GM13976 (cell line): ENCODE measurements around the gene FAM117A.

Source experiments
- DNase-seq: peaks from one replicate; pipeline ENCODE4 v3.0.0; 2012; ENCODE audit warnings: low spot score
- CTCF ChIP-seq: IDR thresholded peaks from 2 replicates; pipeline ENCODE4 v1.5.1; 2012; ENCODE audit warnings: borderline replicate concordance, mild to moderate bottlenecking; ENCODE audit not compliant: insufficient read depth; ENCODE audit errors: extremely low read depth, missing control alignments, control extremely low read depth
- in situ Hi-C: fragments of 300-500 bp; cut with MboI; formaldehyde crosslinking; loops from one replicate; pipeline ENCODE4 v1.12.0; 2022; ENCODE audit warnings: low sequenced_read_pairs, mixed read lengths, inconsistent platforms; ENCODE audit not compliant: unreplicated experiment

The FAM117A gene

GRCh38 chr17:49691677-49692191 lies 72.2 kb downstream of the FAM117A start:
- DNase-seq: no peak

DNA sequence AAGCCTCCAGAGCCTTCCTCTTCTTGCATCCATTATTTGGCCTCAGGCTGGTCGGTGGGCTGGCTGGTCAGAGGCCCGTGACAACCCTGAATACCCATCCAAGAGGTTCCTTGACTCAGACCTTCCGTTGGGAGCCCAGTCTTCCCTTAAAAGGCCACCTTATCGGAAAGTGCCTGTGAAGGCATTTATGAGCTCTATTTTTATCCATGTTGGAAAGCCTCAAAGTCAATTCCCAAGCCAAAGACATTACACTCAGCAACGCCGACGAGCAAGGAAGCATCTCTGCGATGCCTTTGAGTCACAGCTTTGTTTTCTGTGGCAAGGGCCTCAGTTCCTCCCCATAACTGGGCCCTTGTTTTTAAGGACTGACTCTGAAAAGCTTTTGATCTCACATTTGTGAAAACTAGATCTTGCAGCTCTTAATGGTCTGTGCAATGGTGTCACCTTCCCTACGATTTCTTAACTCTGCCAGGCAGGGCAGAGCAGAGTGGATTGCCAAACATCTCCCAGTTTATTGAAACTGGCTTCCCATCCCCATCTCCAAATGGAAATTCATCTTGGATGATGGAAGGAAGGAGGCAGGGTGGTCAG lies 72.8 kb downstream of the FAM117A start:
- in situ Hi-C loops: loop anchor here (5.0 to 25.0 kb wide), 2 partner anchors 119 to 279 kb away; partner anchors contain the start of gene PHB1
- DNase-seq: no peak
- no peak for TF ChIP-seq CTCF

More at GRCh38 chr17:49691677-49692191, 72.2 kb downstream of the FAM117A start:
- no peak for TF ChIP-seq CTCF
- in situ Hi-C loops: loop anchor here (5.0 to 25.0 kb wide), 2 partner anchors 119 to 279 kb away; partner anchors contain the start of gene PHB1

GRCh38 chr17:49690256-49690655 lies 73.7 kb downstream of the FAM117A start:
- no peak for DNase-seq
- TF ChIP-seq CTCF: no peak
- in situ Hi-C loops: loop anchor here (5.0 to 25.0 kb wide), 2 partner anchors 118 to 278 kb away; partner anchors contain the start of gene PHB1

DNA sequence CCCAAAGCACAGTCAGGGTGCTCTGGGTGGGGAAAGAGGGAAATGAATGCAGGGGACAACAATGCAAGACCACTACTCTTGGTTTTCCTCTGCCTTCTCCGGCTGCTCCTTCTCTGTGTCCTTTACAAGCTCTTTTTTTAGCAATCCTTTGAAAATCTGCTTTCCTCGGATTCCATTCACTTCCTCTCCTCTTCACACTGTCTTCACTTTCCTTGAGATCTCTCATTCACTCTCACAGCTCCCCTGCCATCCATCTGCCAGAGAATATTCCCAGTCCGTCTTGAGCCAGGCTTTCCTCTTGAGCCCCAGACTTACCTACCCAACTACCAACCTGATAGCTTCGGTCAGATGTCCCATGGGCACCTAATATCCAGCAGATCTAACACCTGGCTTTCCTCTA lies 75.1 kb downstream of the FAM117A start:
- DNase-seq: no peak
- TF ChIP-seq CTCF: no peak
- in situ Hi-C loops: loop anchor here (25.0 kb wide), 1 partner anchor 277 kb away; the partner anchor contains the start of gene PHB1

DNA sequence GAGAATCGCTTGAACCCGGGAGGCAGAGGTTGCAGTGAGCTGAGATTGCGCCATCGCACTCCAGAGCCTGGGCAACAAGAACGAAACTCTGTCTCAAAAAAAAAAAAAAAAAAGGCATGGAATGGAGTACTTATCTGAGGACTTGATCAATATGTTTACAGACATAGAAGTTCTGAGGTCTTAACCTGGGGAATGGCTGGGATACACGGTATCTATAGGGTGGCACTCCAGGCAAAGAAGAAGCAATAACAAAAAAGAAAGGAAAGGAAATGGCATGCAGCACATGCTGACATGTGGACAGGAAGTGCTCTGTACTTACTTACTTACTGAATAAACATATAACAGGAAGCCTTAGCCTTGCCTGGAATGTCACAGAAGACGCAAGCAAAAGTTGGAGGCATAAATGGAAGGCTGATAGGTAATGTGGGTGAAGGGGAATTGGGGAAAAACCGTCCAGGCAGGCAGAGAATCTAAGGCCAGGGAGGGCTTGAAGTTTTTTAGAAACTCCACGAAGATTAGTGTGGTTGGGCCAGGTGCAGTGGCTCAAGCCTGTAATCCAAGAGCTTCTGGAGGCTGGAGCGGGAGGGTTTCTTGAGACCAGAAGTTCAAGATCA lies 75.9 kb downstream of the FAM117A start:
- in situ Hi-C loops: loop anchor here (25.0 kb wide), 1 partner anchor 276 kb away; the partner anchor contains the start of gene PHB1
- TF ChIP-seq CTCF: no peak
- DNase-seq: no peak

DNA sequence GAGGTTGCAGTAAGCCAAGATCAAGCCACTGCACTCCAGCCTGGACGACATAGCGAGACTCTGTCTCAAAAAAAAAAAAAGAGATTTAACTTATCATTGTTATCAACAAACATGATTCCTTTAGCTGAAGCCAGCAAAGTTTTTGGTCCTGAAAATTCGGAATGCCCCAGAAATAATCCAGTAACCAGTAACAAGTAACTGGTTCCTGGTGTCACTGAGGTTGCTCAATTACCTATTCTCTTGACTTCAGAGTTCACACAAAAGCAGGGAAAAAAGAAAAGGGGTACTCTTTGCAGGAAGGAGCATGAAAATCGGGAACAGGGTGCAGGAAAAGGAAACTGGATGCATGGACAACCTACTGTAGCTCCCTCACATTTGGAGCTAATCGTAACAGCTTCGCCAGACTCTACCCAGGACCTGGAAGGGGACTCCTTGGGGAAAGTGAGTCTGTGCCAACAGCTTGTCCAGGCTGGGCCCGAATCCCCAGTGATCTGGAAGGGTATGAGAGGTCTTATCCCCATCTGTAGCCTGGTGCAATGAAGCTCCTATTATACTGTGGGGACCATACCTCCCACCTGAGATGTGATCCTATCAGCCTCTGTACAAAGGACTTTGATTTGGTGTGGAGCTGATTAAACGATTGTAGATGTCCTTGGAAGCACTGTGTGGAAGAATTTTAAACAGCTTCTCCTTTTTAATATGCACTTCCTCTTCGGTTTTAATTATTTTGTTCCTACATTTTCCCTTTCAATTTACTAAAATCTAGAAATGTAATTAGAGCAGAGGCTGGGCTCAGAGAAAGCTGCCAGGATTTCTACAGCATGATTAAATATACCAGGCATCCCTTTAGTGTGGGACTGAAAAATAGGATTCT lies 82.6 kb downstream of the FAM117A start:
- no peak for TF ChIP-seq CTCF
- DNase-seq: no peak
- in situ Hi-C loops: loop anchor here (25.0 kb wide), 1 partner anchor 269 kb away; the partner anchor contains the start of gene PHB1
